HCT116 (cell line): Measurements from ENCODE around the gene DOCK11. TPM values are rescaled to one million over a fixed set of nuclear protein-coding genes. Genes with fewer than 3 reads are reported as not detected.

ENCODE experiments used
- ATAC-seq: fragments of 200-7000 bp; cut with Tn5 transposase; 2 replicates; pipeline ENCODE4 v1.9.1; 2020; ENCODE audit warnings: mild to moderate bottlenecking, moderate library complexity
- BruUV-seq: library from RNA; stranded (reverse); fragments of 400-500 nt; replicated peaks from 2 replicates; lab custom pipeline; 2021; lab: Mats Ljungman, UMichigan
- CTCF ChIA-PET: fragments of 300-600 bp; sonication (Branson Sonifier 250); formaldehyde crosslinking; loops from one replicate; lab custom pipeline; 2021; ENCODE audit warnings: antibody characterized with exemption; lab: Charles Lee
- POLR2A ChIA-PET: fragments of 300-600, 350-600 bp; sonication (Branson Sonifier 250); formaldehyde crosslinking; loops from one replicate; lab custom pipeline; 2021; ENCODE audit warnings: antibody characterized with exemption; lab: Charles Lee
- RAD21 ChIA-PET, 2 experiments: fragments of 300-600 bp; sonication (Branson Sonifier 250); formaldehyde crosslinking; loops; one replicate each; lab custom pipeline; 2023; ENCODE audit warnings: low total read pairs in 2 of 2; ENCODE audit not compliant: uncharacterized antibody in 2 of 2, unreplicated experiment in 2 of 2, low non-redundant PET in 1 of 2; lab: Charles Lee
- DNase-seq: peaks from one replicate; pipeline ENCODE4 v3.0.0-alpha.2; 2010; ENCODE audit warnings: low read depth, low spot score
- H2AFZ ChIP-seq: fragments of 200-600 bp; shearing (Covaris generic), sonication (generic); 2 replicates; pipeline ENCODE4 v1.6.1; 2017; ENCODE audit warnings: low read depth, mixed run types, mixed read lengths, antibody characterized with exemption, low read length; ENCODE audit not compliant: poor library complexity, severe bottlenecking
- H3K27ac ChIP-seq: 2 replicates; pipeline ENCODE4 v1.5.1; 2012; ENCODE audit warnings: low read depth, low read length
- H3K27me3 ChIP-seq: fragments of 200-600 bp; sonication (generic); 2 replicates; pipeline ENCODE4 v1.6.1; 2016; ENCODE audit warnings: mixed run types, low read length, mixed read lengths; ENCODE audit not compliant: insufficient read depth
- H3K36me3 ChIP-seq, 2 experiments: fragments of 200-500 bp in 1 of 2; fragments of 200-600 bp in 1 of 2; sonication (Bioruptor generic) in 1 of 2; sonication (generic) in 1 of 2; 2 replicates each; pipeline versions ENCODE4 v1.5.1 to v1.6.1; 2014 to 2016; ENCODE audit warnings: low read length in 2 of 2, inconsistent platforms in 1 of 2, mixed read lengths in 1 of 2, mixed run types in 1 of 2; ENCODE audit not compliant: insufficient read depth in 2 of 2, control insufficient read depth in 1 of 2
- H3K4me1 ChIP-seq, 2 experiments: fragments of 200-600 bp in 1 of 2; sonication (generic) in 1 of 2; 2 replicates each; pipeline versions ENCODE4 v1.5.1 to v1.6.1; 2012 to 2017; ENCODE audit warnings: low read length in 2 of 2, inconsistent platforms in 1 of 2, mild to moderate bottlenecking in 1 of 2, mixed read lengths in 1 of 2, mixed run types in 1 of 2, moderate library complexity in 1 of 2; ENCODE audit not compliant: insufficient read depth in 2 of 2, control insufficient read depth in 1 of 2
- H3K4me2 ChIP-seq: fragments of 200-600 bp; sonication (generic); 2 replicates; pipeline ENCODE4 v1.6.1; 2017; ENCODE audit warnings: mixed run types, low read length, mixed read lengths
- H3K4me3 ChIP-seq, 2 experiments: fragments of 200-600 bp in 1 of 2; sonication (generic) in 1 of 2; replicated peaks in 1 of 2; 2 replicates each; pipeline ENCODE4 v1.5.1; 2011 to 2016; ENCODE audit warnings: low read length in 2 of 2, control low read depth in 1 of 2, low read depth in 1 of 2, mild to moderate bottlenecking in 1 of 2, mixed read lengths in 1 of 2, mixed run types in 1 of 2
- H3K79me2 ChIP-seq: fragments of 200-600 bp; sonication (generic); 2 replicates; pipeline ENCODE4 v1.6.1; 2017; ENCODE audit warnings: mild to moderate bottlenecking, mixed run types, low read length, moderate library complexity, mixed read lengths; ENCODE audit not compliant: insufficient read depth
- H3K9ac ChIP-seq: fragments of 200-600 bp; sonication (generic); 2 replicates; pipeline ENCODE4 v1.6.1; 2016; ENCODE audit warnings: low read length, mixed read lengths
- H3K9me2 ChIP-seq: fragments of 200-600 bp; sonication (generic), shearing (Covaris generic); 2 replicates; pipeline ENCODE4 v1.6.1; 2017; ENCODE audit warnings: mixed run types, mild to moderate bottlenecking, moderate library complexity; ENCODE audit not compliant: insufficient read depth
- H3K9me3 ChIP-seq, 2 experiments: fragments of 200-500 bp in 1 of 2; fragments of 200-600 bp in 1 of 2; sonication (Bioruptor generic) in 1 of 2; sonication (generic) in 1 of 2; 2 replicates each; pipeline ENCODE4 v1.6.1; 2014 to 2017; ENCODE audit warnings: low read length in 2 of 2, mixed read lengths in 2 of 2, inconsistent platforms in 1 of 2, low read depth in 1 of 2, mild to moderate bottlenecking in 1 of 2, mixed run types in 1 of 2, moderate library complexity in 1 of 2; ENCODE audit not compliant: control insufficient read depth in 1 of 2, insufficient read depth in 1 of 2
- H4K20me1 ChIP-seq: fragments of 200-600 bp; sonication (generic), shearing (Covaris generic); 2 replicates; pipeline ENCODE4 v1.6.1; 2017; ENCODE audit warnings: mixed run types, mild to moderate bottlenecking, moderate library complexity; ENCODE audit not compliant: insufficient read depth
- CBX3 ChIP-seq: IDR thresholded peaks from 2 replicates; pipeline ENCODE4 v1.6.1; 2012; ENCODE audit warnings: low read depth
- CEBPB ChIP-seq: IDR thresholded peaks from 2 replicates; pipeline ENCODE4 v1.6.1; 2012; ENCODE audit warnings: low read depth
- EGR1 ChIP-seq: IDR thresholded peaks from 2 replicates; pipeline ENCODE4 v1.6.1; 2012; ENCODE audit warnings: low read depth
- ELF1 ChIP-seq: IDR thresholded peaks from 2 replicates; pipeline ENCODE4 v1.6.1; 2012; ENCODE audit warnings: low read depth, borderline replicate concordance
- EZH2 ChIP-seq: fragments of 200-600 bp; sonication (generic); IDR thresholded peaks from 2 replicates; pipeline ENCODE4 v1.6.1; 2017; ENCODE audit warnings: antibody characterized with exemption, mixed run types
- FOSL1 ChIP-seq: IDR thresholded peaks from 2 replicates; pipeline ENCODE4 v1.6.1; 2012; ENCODE audit warnings: low read depth
- JUND ChIP-seq: IDR thresholded peaks from 2 replicates; pipeline ENCODE4 v1.6.1; 2012
- POLR2AphosphoS5 ChIP-seq: IDR thresholded peaks from 2 replicates; pipeline ENCODE4 v1.6.1; 2011; ENCODE audit warnings: mild to moderate bottlenecking, low read depth, low read length, moderate library complexity
- RAD21 ChIP-seq: IDR thresholded peaks from 2 replicates; pipeline ENCODE4 v1.6.1; 2012; ENCODE audit warnings: low read depth, mild to moderate bottlenecking
- SIN3A ChIP-seq: IDR thresholded peaks from 2 replicates; pipeline ENCODE4 v1.6.1; 2012; ENCODE audit warnings: low read depth
- SP1 ChIP-seq: IDR thresholded peaks from 2 replicates; pipeline ENCODE4 v1.6.1; 2012; ENCODE audit warnings: low read depth
- SRF ChIP-seq: IDR thresholded peaks from 2 replicates; pipeline ENCODE4 v1.6.1; 2012; ENCODE audit warnings: low read depth
- TCF7L2 ChIP-seq: IDR thresholded peaks from 2 replicates; pipeline ENCODE4 v1.7.0; 2011; ENCODE audit warnings: borderline replicate concordance, inconsistent platforms; ENCODE audit not compliant: insufficient read depth, insufficient read length; ENCODE audit errors: extremely low read depth
- ZFX ChIP-seq: fragments of 450-650 bp; IDR thresholded peaks from 2 replicates; pipeline ENCODE4 v1.6.1; 2017
- ZNF274 ChIP-seq: fragments of 200-500 bp; sonication (Bioruptor generic); IDR thresholded peaks from 2 replicates; pipeline ENCODE4 v1.6.1; 2014; ENCODE audit warnings: mild to moderate bottlenecking, low read depth, low read length, inconsistent platforms
- intact Hi-C: fragments of 100-400 bp; cut with micrococcal nuclease; formaldehyde crosslinking; loops from 2 replicates; pipeline ENCODE4 v1.10.0; 2022
- total RNA-seq: library from RNA; stranded (reverse); gene quantifications from one replicate; pipeline ENCODE4 v1.2.1, GENCODE V29; 2021; ENCODE audit not compliant: unreplicated experiment
- TF ChIP-seq, protein P1 (sequence below), 3 experiments: fragments of 200-600 bp in 1 of 3; sonication (generic) in 1 of 3; IDR thresholded peaks in 2 of 3; conservative IDR thresholded peaks in 1 of 3; 2 replicates each; pipeline ENCODE4 v1.5.1; 2012 to 2017; ENCODE audit warnings: low read depth in 2 of 3, low read length in 2 of 3, antibody characterized with exemption in 1 of 3, borderline replicate concordance in 1 of 3, control low read depth in 1 of 3, mild to moderate bottlenecking in 1 of 3, mixed read lengths in 1 of 3, mixed run types in 1 of 3, moderate library complexity in 1 of 3; ENCODE audit not compliant: insufficient read depth in 1 of 3
- TF ChIP-seq, protein P2 (sequence below): IDR thresholded peaks from 2 replicates; pipeline ENCODE4 v1.6.1; 2012; ENCODE audit warnings: low read depth
- TF ChIP-seq, protein P3 (sequence below): IDR thresholded peaks from 2 replicates; pipeline ENCODE4 v1.6.1; 2012
- TF ChIP-seq, protein P4 (sequence below): IDR thresholded peaks from 2 replicates; pipeline ENCODE4 v1.6.1; 2012
- TF ChIP-seq, protein P5 (sequence below): IDR thresholded peaks from 2 replicates; pipeline ENCODE4 v1.6.1; 2011; ENCODE audit warnings: mild to moderate bottlenecking, low read length, moderate library complexity; ENCODE audit not compliant: insufficient replicate concordance; ENCODE audit errors: extremely low read depth

DOCK11 gene
- total RNA-seq, 1 experiment from 2014 or later, result 0.59 TPM

DNA sequence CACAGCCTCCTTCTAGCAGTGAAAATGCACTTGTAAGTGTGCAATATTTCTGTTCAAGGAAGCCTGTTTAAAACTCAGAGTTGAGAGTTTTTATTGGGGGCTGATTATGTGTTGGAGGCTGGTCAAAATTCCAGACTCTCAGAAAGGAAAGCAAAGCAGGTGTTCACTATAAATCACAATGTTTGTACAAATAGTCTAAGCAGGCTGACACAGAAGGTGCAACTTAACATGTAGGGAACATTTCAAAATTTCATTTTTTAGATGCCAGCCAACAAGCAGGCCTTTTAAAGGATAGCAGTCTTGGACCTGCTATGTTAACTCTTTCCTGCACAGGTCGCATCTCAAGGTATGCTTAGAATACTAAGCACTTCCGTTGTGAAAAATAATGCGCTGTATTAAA lies 119.5 kb downstream of the DOCK11 start:
- no peaks in the 10 kb centered on the region for H3K27me3 ChIP-seq
- no peak overlapping the region for H3K9ac ChIP-seq
- no peaks in the 10 kb centered on the region for H4K20me1 ChIP-seq
- H3K27ac ChIP-seq, result no peak overlapping the region
- H3K79me2 ChIP-seq, result no peaks in the 10 kb centered on the region
- POLR2A ChIA-PET, result no interaction called here
- no peaks in the 10 kb centered on the region for H3K9me3 ChIP-seq
- no peak for ATAC-seq
- TF ChIP-seq SP1, result no peak
- TF ChIP-seq ZNF274, result no peak
- no peak for TF ChIP-seq ELF1
- no peak for TF ChIP-seq RAD21
- TF ChIP-seq, protein P1, sequence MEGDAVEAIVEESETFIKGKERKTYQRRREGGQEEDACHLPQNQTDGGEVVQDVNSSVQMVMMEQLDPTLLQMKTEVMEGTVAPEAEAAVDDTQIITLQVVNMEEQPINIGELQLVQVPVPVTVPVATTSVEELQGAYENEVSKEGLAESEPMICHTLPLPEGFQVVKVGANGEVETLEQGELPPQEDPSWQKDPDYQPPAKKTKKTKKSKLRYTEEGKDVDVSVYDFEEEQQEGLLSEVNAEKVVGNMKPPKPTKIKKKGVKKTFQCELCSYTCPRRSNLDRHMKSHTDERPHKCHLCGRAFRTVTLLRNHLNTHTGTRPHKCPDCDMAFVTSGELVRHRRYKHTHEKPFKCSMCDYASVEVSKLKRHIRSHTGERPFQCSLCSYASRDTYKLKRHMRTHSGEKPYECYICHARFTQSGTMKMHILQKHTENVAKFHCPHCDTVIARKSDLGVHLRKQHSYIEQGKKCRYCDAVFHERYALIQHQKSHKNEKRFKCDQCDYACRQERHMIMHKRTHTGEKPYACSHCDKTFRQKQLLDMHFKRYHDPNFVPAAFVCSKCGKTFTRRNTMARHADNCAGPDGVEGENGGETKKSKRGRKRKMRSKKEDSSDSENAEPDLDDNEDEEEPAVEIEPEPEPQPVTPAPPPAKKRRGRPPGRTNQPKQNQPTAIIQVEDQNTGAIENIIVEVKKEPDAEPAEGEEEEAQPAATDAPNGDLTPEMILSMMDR (IDR thresholded peaks at IDR 0.05 in 2 of 3, conservative IDR thresholded peaks at IDR 0.05 in 1 of 3; ENCODE audit: borderline replicate concordance in 1 of 3, insufficient read depth in 1 of 3, low read depth in 2 of 3, low read length in 2 of 3), result no peak
- TF ChIP-seq, protein P2, sequence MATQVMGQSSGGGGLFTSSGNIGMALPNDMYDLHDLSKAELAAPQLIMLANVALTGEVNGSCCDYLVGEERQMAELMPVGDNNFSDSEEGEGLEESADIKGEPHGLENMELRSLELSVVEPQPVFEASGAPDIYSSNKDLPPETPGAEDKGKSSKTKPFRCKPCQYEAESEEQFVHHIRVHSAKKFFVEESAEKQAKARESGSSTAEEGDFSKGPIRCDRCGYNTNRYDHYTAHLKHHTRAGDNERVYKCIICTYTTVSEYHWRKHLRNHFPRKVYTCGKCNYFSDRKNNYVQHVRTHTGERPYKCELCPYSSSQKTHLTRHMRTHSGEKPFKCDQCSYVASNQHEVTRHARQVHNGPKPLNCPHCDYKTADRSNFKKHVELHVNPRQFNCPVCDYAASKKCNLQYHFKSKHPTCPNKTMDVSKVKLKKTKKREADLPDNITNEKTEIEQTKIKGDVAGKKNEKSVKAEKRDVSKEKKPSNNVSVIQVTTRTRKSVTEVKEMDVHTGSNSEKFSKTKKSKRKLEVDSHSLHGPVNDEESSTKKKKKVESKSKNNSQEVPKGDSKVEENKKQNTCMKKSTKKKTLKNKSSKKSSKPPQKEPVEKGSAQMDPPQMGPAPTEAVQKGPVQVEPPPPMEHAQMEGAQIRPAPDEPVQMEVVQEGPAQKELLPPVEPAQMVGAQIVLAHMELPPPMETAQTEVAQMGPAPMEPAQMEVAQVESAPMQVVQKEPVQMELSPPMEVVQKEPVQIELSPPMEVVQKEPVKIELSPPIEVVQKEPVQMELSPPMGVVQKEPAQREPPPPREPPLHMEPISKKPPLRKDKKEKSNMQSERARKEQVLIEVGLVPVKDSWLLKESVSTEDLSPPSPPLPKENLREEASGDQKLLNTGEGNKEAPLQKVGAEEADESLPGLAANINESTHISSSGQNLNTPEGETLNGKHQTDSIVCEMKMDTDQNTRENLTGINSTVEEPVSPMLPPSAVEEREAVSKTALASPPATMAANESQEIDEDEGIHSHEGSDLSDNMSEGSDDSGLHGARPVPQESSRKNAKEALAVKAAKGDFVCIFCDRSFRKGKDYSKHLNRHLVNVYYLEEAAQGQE, result no peak
- no peak for TF ChIP-seq POLR2AphosphoS5
- TF ChIP-seq EZH2, result no peak
- no peak for TF ChIP-seq FOSL1
- no peak for TF ChIP-seq TCF7L2
- TF ChIP-seq EGR1, result no peak
- TF ChIP-seq CEBPB, result no peak
- TF ChIP-seq ZFX, result no peak
- TF ChIP-seq, protein P3, sequence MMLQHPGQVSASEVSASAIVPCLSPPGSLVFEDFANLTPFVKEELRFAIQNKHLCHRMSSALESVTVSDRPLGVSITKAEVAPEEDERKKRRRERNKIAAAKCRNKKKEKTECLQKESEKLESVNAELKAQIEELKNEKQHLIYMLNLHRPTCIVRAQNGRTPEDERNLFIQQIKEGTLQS, result no peak
- TF ChIP-seq SRF, result no peak
- TF ChIP-seq, protein P4, sequence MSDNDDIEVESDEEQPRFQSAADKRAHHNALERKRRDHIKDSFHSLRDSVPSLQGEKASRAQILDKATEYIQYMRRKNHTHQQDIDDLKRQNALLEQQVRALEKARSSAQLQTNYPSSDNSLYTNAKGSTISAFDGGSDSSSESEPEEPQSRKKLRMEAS, result no peak
- TF ChIP-seq CBX3, result no peak
- no peak for TF ChIP-seq SIN3A
- TF ChIP-seq JUND, result no peak
- TF ChIP-seq, protein P5, sequence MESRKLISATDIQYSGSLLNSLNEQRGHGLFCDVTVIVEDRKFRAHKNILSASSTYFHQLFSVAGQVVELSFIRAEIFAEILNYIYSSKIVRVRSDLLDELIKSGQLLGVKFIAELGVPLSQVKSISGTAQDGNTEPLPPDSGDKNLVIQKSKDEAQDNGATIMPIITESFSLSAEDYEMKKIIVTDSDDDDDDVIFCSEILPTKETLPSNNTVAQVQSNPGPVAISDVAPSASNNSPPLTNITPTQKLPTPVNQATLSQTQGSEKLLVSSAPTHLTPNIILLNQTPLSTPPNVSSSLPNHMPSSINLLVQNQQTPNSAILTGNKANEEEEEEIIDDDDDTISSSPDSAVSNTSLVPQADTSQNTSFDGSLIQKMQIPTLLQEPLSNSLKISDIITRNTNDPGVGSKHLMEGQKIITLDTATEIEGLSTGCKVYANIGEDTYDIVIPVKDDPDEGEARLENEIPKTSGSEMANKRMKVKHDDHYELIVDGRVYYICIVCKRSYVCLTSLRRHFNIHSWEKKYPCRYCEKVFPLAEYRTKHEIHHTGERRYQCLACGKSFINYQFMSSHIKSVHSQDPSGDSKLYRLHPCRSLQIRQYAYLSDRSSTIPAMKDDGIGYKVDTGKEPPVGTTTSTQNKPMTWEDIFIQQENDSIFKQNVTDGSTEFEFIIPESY, result no peak
- H2AFZ ChIP-seq, result no peak overlapping the region
- BruUV-seq, result no TSS peak
- H3K4me2 ChIP-seq, result no peak overlapping the region
- intact Hi-C loops, result no loop called here
- DNase-seq, result no peak
- CTCF ChIA-PET, result no interaction called here
- no peak overlapping the region for H3K4me3 ChIP-seq
- RAD21 ChIA-PET, result no interaction called here
- H3K36me3 ChIP-seq, result no peaks in the 10 kb centered on the region
- no peaks in the 10 kb centered on the region for H3K4me1 ChIP-seq
- no peaks in the 10 kb centered on the region for H3K9me2 ChIP-seq
